ENCODE data around the gene THEM4.

The THEM4 gene

DNA sequence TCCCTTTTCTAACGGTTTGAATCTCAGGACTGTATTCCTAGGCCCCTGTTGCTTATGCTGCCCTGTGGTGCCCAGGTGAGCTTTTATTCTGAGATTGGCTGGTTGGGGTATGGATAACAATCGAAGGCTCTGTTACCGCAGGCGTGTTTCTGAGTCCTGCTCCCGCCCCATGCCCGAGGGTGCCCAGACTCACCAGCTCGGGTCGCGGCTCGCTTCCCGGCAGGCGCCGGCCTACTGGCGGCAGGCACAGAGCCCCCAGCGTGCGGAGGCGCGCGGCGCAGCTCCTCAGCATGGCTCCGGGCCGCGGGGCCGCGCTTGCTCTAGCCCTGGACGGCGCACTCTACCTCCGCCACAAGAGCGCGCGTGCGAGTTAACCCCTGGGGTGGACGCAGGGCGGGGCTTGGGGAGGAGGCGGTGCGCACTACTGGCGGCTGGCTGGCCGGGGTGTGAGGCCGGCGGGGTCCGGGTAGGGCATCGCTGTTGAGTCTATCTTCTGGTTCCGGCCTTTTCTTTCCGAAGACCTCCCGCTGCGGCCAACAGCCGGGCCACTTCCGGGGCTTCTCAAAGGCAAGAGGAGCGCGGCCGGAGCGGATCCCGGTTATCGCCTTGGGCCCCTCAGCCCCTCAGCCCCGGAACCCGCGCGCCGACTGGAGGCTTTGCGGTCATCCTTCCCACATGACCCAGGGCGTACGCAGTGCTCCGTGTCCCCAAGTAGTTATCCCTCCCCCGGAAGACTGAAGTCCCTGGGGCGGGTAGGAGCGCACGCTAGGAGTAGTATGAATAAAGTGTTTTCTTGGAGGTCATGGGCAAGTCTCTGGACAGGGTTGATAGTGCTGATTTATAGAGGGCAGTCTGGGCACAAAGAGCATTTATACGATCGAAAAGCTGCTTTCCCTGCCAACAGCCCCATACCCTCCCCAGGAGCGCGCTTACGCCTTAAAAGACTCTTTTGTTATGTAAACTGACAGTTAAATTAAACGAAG is at the start of gene THEM4:
Gene THEM4, minus strand, starts transcription at position 345 of the 983 bp plus-strand sequence. Its CDS starts 53 bp downstream, at position 292.
- DNase-seq, result peak; percentile 82

DNA sequence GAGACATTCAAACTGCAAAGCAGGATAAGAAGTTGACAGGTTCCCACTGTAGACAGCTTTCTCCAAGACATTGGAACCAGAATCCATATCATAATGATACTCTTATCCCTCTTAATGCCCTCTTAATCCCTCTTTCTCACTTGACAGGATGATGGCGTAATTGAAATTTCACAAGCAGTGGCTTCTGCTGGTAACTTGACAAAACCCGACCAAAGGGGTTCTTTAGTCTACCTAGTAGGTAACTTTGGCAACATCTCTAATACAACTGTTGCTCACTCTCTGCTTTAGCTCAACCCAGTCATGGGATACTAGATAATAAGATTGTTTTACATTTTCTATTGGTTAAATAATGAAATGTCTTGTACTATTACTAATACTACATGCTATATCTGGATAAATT is 49.6 kb upstream of the THEM4 start:
- no peak for DNase-seq

DNA sequence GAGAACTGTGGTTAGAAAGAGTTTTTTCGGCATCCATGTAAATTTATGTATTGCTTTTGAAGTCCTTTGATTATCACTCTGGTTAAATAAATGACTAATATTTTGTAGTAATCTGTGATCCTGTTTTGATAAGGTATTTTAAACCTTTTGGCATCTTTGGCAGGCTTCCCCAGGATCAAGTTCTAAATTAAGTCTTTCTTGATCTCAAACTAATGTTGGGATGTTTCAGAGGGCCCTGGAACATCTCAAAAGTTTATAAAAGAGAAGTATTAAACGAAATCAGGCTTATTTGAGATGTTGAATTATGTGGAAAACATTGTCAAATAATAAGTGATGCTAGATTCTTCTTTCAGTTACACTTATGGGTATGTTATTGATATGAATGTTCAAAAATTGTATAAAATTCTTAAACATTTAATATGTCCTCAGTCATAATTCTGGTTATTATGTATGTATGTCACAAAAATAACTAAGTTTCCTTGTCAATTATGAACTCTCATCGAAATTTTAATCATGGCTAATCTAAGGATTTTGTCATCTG is 47.7 kb upstream of the THEM4 start:
- DNase-seq, result no peak

DNA sequence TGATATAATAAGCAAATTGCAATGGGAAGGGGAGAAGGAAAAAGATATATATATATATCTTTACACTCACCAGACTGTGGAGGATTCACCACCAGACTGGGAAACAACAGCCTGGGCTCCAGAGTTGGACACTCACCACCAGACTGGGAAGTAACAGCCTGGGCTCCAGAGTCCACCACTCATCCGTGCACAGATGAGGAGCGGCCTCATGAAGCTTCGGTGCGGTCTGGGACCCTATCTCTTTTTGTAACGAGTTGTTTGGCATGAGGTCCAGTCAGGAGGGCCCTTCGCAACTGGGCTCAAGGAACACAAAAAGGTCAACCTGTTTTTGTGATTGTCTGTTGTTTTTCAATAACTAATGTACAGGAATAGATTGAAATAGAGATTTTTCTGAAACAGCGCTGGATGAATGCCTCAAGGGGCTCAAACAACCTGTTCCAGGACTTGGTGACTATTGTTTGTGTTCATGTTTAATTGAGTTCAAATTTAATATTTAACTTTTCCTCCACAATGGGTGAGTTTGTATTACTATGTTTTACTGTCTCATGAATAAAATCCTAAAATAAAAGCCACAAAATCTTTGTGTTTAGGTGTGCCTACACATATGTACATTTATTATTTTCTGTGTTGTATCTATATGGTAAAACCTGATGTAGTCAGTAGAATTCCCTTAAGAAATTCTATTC is 44.2 kb upstream of the THEM4 start:
- no peak for DNase-seq

DNA sequence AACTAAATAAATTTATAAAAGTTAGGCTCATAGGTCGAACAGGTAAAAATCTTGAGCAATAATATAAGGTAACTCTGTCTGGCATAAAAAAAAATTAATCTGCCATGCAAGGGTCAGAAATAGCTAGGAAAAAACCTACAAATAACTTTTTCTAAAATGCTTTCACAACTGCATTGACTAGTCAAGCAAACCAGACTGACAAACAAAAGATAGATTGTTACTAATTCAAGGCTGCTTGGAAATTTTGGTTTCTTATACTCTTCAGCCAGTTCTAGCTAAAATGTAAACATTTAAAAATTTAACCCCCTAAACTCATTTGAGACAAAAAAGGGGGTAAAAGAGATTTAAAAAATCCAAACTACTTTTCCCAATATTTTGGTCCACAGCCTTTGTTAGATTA is 43.5 kb upstream of the THEM4 start:
- no peak for DNase-seq

DNA sequence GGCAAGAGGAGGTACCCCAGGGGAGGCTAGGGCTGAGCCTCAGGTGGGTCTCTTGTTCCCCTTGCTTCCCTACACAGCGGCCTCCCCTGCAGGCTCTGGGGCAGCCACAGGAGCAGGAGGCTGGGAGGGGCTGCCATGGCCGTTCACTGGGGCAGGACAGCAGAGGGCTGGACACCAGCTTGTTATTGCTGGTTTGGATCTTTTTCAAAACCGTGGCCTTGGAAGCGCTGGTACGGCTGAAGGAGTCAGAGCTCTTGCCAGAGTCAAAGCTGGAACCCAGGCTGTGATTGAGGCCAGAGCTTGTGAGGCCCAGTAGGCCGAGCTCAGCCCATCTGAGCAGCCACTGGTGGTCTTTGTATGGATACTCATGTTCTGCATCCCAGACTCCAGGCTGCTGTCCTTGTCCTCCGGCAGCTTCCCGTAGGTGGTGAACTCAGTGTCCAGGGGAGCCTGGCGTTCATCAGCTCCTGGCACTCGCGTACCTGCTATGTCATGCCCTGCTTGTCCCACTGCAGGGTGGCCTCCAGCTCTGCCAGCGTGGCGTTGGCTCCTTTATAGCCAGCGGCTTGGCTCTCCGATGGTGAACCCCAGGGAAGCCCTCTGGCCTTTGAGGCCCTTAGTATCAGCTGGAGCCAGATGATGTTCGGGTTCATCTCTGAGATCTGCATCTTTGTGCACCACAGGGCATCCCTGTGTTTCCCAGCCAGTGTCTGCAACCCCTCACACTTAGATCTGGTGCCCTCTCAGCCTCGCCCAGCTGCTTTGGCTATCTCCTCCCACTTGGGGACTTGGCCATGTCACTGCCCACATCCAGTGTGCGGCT is 40.3 kb upstream of the THEM4 start:
- DNase-seq, result no peak

DNA sequence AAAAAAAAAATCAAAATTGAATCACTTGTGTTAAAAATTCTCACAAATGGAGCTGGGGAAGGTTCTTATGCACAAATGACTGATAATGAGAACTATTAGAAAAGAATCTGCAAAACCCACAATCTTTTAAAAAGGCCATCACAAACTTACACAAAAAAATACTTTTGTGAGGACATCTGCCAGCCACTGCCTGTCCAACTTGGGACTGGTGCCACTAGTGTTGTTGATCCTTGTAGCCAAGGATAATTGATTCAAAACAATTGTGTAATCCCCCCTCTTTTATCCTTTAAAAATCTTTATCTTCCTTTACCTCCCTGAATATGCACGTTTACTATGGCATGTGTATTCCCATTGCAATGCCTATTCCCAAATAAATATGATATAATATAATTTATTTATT is 39.2 kb upstream of the THEM4 start:
- DNase-seq, result no peak

DNA sequence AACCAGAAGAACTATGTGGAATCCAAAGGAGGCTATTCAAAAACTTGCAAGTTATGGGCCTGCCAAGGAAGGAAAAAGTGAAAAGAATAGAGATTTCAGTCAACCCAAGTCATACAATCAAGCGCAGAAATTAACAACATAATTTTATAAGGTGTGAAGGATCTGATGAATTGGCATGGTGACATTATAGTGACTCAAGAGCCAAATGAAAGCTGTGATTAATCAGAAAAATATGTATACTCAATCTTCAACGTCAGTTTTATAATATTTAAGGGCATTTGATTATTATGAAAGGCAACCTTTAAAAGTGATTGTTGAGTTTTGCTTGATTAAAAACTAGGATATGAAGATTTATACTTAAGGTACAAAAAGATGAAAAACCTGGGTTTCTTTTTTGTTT is 37.8 kb upstream of the THEM4 start:
- no peak for DNase-seq

DNA sequence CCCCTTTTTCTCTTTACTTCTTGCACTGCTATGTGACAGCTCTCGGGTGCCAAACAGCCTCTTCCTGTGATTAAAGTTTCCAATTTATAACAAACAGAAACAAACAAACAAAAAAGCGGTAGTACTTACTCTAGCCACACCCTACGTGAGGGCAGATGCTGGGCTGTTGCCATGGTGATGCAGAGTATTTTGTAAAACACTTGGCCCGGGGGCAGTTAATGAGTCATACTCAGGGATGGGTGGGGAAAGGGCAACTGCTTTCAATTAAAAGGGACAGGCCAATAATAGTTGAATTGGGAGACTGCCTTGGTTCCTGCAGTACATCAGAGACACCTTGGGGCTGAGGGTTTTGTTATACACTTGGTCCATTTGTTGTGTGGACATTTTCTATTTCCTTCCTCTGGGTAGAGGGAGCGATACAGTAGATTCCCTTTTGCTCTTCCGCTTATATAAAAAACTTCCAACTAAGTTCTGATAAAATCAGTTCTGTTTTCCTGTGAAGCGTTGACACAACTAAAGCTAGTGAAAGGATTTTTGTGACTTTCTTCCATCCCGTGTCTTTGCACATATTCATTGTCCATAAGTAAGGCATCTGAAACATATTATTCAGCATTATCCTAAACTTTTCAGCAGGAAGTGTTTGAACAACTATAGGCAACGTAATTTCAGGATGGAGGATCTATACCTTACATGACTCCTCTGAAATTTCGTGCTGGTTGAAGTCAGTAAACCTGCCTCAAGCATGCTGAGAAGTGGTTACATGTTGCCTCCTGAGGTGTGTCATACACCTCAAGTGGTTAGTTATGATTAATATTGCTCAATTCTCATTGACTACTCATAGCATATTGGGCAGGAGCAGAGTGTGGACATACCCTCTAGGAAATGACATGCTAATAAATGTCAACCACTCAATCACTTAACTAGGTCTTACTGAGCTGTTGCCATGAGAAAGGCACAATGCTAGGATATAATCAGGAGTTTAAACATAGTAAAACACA is 36.7 kb upstream of the THEM4 start:
- DNase-seq, result peak; percentile 75

DNA sequence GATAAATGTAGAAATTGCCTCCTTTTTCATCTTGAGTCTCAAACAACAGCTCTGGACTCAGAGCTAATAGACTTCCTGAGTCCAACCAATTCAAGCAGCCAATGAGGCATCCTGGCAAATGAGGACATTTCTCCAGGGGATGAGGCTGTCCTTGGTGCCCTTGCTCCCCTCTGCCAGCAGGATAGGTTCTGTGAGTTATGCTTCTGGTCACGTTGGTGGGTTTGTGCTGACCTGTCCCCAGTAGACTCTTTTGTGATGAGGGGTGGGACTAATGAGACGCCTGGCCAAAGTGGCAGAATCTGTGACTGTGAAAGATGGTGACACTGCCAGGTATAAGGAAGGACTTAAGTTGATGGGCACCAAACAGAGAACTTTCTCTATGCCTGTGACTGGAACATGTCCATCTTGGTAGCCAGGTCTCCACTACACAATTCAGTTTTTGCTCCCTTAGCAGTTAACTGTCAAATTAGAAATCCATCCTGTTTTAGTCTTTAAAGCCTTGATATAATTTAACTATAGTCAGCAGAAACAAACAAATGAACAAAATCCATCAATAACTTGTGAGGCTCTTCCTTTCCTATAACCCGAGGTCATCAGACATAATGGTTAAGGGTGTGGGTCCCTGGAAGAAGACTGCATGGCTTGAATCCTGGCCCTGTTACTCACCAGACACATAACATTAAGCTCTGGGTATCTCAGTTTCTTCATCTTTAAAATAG is 35.7 kb upstream of the THEM4 start:
- DNase-seq, result no peak

DNA sequence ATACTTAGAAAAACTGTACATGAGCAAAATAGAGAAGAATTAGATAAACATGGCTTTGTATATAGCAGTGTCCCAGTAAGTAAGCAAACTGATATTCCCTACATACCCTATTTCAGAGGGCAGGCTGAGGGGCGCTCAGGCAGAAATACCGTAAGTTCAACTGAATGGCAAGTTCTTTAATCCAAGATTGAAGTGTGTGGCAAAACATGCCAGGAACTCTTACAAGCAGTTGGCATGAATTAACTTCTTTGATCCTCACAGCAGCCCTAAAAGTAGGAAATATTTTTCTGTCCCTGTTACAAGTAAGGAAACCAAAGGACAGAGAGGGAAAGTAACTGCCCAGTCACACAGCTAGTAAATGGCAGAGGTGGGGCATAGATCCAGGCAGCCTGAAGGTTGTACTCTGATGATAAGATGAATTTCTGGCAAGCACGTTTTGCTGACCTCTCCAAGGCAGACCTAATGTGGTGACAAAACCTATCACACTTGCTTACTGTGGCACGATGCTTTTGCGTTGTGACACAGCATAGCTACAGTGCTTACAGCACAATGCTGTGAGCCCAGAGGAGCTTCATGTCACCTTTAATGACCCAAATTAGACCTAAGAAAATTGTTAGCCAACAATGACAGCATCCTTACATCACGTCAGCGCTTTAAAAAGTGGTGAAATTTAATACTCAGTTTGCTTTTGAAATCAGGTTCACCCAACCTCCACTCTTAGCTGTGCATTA is 35.0 kb upstream of the THEM4 start:
- DNase-seq, result no peak

DNA sequence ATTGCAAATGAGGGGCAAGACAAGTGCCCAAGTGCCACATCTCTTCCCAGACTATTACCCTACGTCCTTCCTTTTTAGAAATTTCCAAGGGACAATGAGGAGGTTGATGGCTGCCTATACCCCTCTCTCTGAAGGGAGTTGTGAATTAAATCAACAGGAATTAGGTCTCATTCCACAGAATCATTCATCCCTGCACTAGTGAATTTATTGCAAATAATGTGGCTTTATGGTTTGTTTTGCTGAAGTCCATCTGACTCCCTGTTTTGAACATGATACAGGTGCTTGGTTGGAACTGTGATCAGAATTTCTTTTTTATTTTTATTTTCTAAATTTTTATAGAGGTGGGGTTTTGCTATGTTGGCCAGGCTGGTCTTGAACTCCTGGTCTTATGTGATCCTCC is 34.3 kb upstream of the THEM4 start:
- peak; percentile 53 for DNase-seq

DNA sequence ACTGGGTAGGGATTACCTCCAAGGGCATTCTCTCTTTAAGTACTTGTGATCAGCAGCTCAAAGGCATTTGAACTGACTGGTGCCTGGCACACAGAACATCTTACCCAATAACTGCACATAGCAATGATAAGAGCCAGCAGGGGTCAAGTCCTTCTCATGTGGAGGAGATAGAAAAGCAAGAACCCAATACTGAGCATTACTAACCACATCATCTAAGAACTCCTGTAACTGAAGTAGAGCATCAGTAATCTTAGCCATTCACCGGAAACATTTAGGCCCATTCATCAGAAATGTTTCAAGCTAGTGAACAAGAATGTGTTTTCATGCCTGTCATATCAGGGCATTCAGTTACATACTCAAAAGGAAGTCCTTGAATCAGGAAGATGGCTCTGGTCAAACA is 33.6 kb upstream of the THEM4 start:
- DNase-seq, result peak; percentile 94

DNA sequence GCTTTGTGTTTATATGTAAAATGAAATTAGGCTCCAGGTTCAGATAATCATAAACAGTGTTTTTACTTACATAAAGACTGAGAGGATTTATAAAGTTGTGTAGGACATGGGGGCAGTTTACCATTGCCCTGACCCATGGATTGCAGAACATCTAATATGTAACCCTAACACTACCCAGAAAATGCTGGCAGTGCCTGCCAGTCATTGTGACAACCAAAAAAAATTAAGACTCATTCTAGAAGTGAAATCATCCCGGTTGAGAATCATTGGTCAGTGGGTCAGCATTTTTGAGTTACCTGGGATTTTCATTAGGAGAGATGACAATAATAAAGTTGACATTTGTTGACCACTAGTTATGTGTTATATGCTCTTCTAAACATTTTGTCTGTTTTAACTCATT is 31.2 kb upstream of the THEM4 start:
- DNase-seq, result no peak

DNA sequence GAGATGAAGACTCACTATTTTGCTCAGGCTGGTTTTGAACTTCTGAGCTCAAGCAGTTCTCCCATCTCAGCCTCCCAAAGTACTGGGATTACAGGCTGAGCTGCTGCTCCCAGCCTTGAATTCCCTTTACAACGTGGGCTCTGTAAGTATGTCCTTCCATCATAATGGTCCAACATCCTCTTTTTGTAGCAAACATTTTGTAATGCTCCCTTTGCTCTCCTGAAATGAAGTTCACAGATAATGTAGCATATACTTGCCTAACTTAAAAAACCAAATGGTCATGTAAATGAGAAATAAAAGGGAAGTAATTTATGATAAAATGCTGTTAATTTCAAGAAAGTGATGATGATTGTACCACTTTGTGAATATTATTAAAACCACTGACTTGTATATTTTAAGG is 30.5 kb upstream of the THEM4 start:
- no peak for DNase-seq

DNA sequence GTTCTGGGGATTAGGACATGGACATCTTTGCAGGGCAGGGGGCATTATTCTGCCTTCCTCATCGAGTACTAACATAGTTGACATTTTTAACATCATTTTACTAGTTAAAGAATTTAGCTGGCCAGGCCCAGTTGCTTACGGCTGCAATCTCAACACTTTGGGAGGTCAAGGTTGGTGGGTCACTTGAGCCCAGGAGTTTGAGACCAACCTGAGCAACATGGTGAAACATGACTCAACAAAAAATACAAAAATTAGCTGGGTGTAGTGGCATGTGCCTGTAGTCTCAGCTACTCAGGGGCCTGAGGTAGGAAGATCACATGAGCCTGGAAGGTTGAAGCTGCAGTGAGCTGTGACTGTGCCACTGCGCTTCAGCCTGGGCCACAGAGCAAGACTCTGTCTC is 29.8 kb upstream of the THEM4 start:
- no peak for DNase-seq

DNA sequence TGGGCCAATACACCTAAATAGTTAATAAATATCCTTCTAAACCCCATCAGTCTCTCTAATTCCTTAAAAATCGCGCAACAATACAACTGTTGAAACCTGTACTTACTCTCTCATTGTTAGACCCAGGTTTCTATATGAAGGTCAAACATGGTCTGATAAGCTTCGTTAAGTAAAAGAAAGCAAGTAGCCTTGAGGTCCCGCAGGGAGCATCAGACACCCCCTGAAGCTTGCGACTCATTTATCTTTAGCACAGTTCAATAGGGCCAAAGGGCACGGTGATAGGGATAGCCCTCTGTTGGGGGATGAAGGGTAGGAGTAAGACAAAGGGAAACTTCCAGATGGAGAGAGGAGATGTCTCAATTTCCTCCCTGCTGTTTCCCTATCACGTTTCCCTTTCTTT is 27.3 kb upstream of the THEM4 start:
- no peak for DNase-seq

DNA sequence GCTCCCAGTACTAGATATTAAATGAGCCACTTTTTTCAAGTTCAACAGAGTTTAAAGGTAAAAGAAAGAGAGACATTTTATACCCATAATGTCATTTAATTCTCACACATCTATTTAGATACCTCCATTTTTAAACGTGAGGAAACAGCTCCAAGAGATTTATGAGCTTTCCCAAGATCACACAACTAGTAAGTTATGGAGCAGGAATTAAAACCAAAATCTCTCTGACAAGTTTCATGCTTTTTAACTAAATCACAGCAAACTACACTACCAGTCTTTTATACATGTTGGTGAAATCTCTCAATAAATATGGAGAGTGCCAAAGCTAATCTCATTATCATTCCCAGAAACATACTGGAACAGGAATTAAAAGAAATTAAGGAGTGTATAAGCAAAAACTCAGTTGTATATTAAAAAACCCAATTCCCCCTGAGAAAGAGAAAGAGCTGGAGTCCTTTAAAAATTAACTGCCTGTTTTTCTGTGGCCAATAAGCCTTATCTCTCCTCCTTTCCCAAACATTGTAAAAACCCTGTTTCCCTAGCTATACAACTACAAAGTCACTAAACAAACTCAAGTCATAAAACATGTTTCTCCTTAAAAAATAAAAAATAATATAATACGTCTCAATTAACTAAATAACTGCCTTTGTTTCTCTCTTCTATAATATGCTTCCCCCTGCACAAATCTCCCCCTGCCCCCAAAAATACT is 26.7 kb upstream of the THEM4 start:
- DNase-seq, result no peak

DNA sequence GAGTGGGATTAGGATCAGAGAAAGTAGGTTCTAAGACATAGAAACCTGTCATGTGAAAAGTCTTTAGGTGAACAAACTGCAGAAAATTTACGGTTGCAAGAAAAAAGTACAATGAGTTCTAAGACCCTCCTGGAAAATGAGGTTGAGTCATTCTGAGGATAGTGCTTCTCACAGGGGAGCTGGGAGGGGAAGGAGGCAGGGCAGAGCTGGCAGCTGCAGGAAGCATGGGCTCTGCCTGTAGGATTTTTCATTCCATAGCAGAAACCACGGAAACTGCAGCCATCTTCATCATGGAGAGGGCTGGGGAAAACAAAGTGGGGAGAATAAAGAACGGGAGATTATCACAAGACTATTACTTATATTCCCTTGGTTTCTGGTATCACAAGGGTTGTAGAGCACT is 25.8 kb upstream of the THEM4 start:
- peak; percentile 15 for DNase-seq

DNA sequence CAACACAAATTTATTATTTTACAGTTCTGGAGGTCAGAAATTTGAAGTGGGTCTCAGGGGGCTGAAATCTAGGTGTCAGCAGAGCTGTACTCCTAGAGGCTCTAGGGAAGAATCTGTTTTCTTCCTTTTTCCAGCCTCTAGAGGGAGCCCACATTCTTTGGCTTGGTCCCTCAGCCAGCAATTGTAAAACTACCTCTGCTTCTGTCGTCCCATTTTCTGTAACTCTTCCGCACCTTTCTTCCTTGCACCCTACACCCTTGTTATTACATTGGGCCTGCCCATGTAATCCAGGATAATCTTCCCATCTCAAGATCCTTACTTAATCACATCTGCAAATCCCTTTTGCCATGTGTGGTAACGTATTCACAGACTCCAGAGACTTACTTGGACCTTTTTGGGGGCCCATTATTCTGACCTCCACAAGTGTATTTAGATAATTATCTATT is 24.8 kb upstream of the THEM4 start:
- peak; percentile 73 for DNase-seq
